ENCODE data around the gene CLIP2. TPM values are rescaled to one million over a fixed set of nuclear protein-coding genes. Genes with fewer than 3 reads are reported as not detected.
"Not testable (repeated sequence)": the region's sequence is repeated elsewhere in the genome, so short reads cannot be mapped to it uniquely, and the experiment has no call there.

The CLIP2 gene
- total RNA-seq, 1 donor from 2014 or later, result 110 TPM

- no peak overlapping the region for H3K27ac Mint-ChIP-seq (ENCODE audit: unreplicated experiment)
- peaks cover 21% of the 10 kb centered on the region for H3K36me3 Mint-ChIP-seq (ENCODE audit: low read depth, unreplicated experiment)
- H3K27me3 Mint-ChIP-seq (ENCODE audit: unreplicated experiment), result peaks cover 6% of the 10 kb centered on the region
- no peak for TF ChIP-seq CTCF (IDR thresholded peaks at IDR 0.05; ENCODE audit: unreplicated experiment)
- no peak overlapping the region for H3K4me3 Mint-ChIP-seq (ENCODE audit: unreplicated experiment)
- no peaks in the 10 kb centered on the region for H3K4me1 Mint-ChIP-seq (ENCODE audit: unreplicated experiment)
- no peaks in the 10 kb centered on the region for H3K9me3 Mint-ChIP-seq (ENCODE audit: unreplicated experiment)
- no peak for DNase-seq (ENCODE audit: low spot score)
Measured at GRCh38 chr7:74332373-74333176, 43.4 kb downstream of the CLIP2 start.

GRCh38 chr7:74334030-74334429, 44.8 kb downstream of the CLIP2 start:
- Mint-ChIP-seq H3K36me3 (ENCODE audit: low read depth, unreplicated experiment) (peaks cover 16% of the 10 kb centered on the region), H3K27ac (ENCODE audit: unreplicated experiment) (no peak overlapping the region), H3K27me3 (ENCODE audit: unreplicated experiment) (peaks cover 1% of the 10 kb centered on the region), H3K9me3 (ENCODE audit: unreplicated experiment) (no peaks in the 10 kb centered on the region), H3K4me3 (ENCODE audit: unreplicated experiment) (peak overlapping the region; percentile 6), H3K4me1 (ENCODE audit: unreplicated experiment) (no peaks in the 10 kb centered on the region)
- no peak for TF ChIP-seq CTCF (IDR thresholded peaks at IDR 0.05; ENCODE audit: unreplicated experiment)
- DNase-seq (ENCODE audit: low spot score), result no peak

- H3K27ac Mint-ChIP-seq (ENCODE audit: unreplicated experiment), result no peak overlapping the region
- H3K9me3 Mint-ChIP-seq (ENCODE audit: unreplicated experiment), result no peaks in the 10 kb centered on the region
- no peak for DNase-seq (ENCODE audit: low spot score)
- TF ChIP-seq CTCF (IDR thresholded peaks at IDR 0.05; ENCODE audit: unreplicated experiment), result no peak
- H3K4me1 Mint-ChIP-seq (ENCODE audit: unreplicated experiment), result no peaks in the 10 kb centered on the region
- peaks cover 3% of the 10 kb centered on the region for H3K27me3 Mint-ChIP-seq (ENCODE audit: unreplicated experiment)
- no peak overlapping the region for H3K4me3 Mint-ChIP-seq (ENCODE audit: unreplicated experiment)
- peaks cover 4% of the 10 kb centered on the region for H3K36me3 Mint-ChIP-seq (ENCODE audit: low read depth, unreplicated experiment)
Measured at GRCh38 chr7:74337926-74338325, 48.7 kb downstream of the CLIP2 start.

- H3K4me3 Mint-ChIP-seq (ENCODE audit: unreplicated experiment), result no peak overlapping the region
- peaks cover 3% of the 10 kb centered on the region for H3K27me3 Mint-ChIP-seq (ENCODE audit: unreplicated experiment)
- no peak for TF ChIP-seq CTCF (IDR thresholded peaks at IDR 0.05; ENCODE audit: unreplicated experiment)
- no peak for DNase-seq (ENCODE audit: low spot score)
- peaks cover 8% of the 10 kb centered on the region for H3K36me3 Mint-ChIP-seq (ENCODE audit: low read depth, unreplicated experiment)
- no peaks in the 10 kb centered on the region for H3K9me3 Mint-ChIP-seq (ENCODE audit: unreplicated experiment)
- no peaks in the 10 kb centered on the region for H3K4me1 Mint-ChIP-seq (ENCODE audit: unreplicated experiment)
- no peak overlapping the region for H3K27ac Mint-ChIP-seq (ENCODE audit: unreplicated experiment)
Measured at GRCh38 chr7:74338366-74339108, 49.3 kb downstream of the CLIP2 start.

- not testable (repeated sequence) for H3K27ac Mint-ChIP-seq (ENCODE audit: unreplicated experiment); H3K36me3 Mint-ChIP-seq (ENCODE audit: low read depth, unreplicated experiment); H3K27me3 Mint-ChIP-seq (ENCODE audit: unreplicated experiment); DNase-seq (ENCODE audit: low spot score); H3K4me1 Mint-ChIP-seq (ENCODE audit: unreplicated experiment); H3K4me3 Mint-ChIP-seq (ENCODE audit: unreplicated experiment); H3K9me3 Mint-ChIP-seq (ENCODE audit: unreplicated experiment)
Measured at GRCh38 chr7:74339648-74340047, 50.4 kb downstream of the CLIP2 start.

Data from endothelial cell (in vitro differentiated cells).